Kidney (tissue), 22 donors: ENCODE data around the gene FCHO1. TPM values are rescaled to one million over a fixed set of nuclear protein-coding genes. Genes with fewer than 3 reads are reported as not detected.

ENCODE experiments used
- DNase-seq, 5 donors: peaks; one replicate each; pipeline ENCODE4 v3.0.0-alpha.2; 2013 to 2020
- FAIRE-seq: peaks from 2 replicates; lab custom pipeline; 2012; peaks lifted over from hg19 to GRCh38; lab: Jason Lieb, UNC
- H3K27ac ChIP-seq, 2 donors: one replicate each; pipeline ENCODE4 v1.7.0; 2013; ENCODE audit warnings: low read depth in 2 of 2, low read length in 2 of 2, inconsistent platforms in 1 of 2
- H3K27me3 ChIP-seq: one replicate; pipeline ENCODE4 v1.7.1; 2013; ENCODE audit warnings: low read length, inconsistent platforms; ENCODE audit not compliant: control insufficient read depth, insufficient read depth
- H3K36me3 ChIP-seq, 3 donors: one replicate each; pipeline versions ENCODE4 v1.7.0 to v1.7.1; 2013; ENCODE audit warnings: low read length in 3 of 3, control low read depth in 1 of 3, inconsistent platforms in 1 of 3; ENCODE audit not compliant: insufficient read depth in 3 of 3, control insufficient read depth in 2 of 3
- H3K4me1 ChIP-seq, 3 donors: one replicate each; pipeline versions ENCODE4 v1.7.0 to v1.7.1; 2013; ENCODE audit warnings: low read length in 3 of 3, inconsistent platforms in 1 of 3, low read depth in 1 of 3; ENCODE audit not compliant: control insufficient read depth in 2 of 3, insufficient read depth in 2 of 3
- H3K4me3 ChIP-seq, 3 donors: one replicate each; pipeline versions ENCODE4 v1.7.0 to v1.8.1; 2013; ENCODE audit warnings: low read length in 3 of 3, control low read depth in 1 of 3, inconsistent platforms in 1 of 3
- H3K9ac ChIP-seq, 3 donors: one replicate each; pipeline versions ENCODE4 v1.7.0 to v1.7.1; 2013; ENCODE audit warnings: low read length in 3 of 3, control low read depth in 1 of 3, inconsistent platforms in 1 of 3
- H3K9me3 ChIP-seq, 3 donors: one replicate each; pipeline versions ENCODE4 v1.7.0 to v1.7.1; 2013; ENCODE audit warnings: low read length in 3 of 3, control low read depth in 1 of 3, inconsistent platforms in 1 of 3; ENCODE audit not compliant: control insufficient read depth in 2 of 3, insufficient read depth in 1 of 3
- intact Hi-C: fragments of 100-400 bp; cut with DNase I; formaldehyde crosslinking; loops from one replicate; pipeline ENCODE4 v1.11.1; 2022
- long read RNA-seq, 10 donors: library from polyadenylated mRNA in 1 of 10; unstranded in 1 of 10; transcript quantifications; one replicate each; pipeline ENCODE4 v2.0.0 and lab custom pipeline, GENCODE V29; 2021 to 2026
- polyA plus RNA-seq: library from polyadenylated mRNA; stranded (reverse); fragments of 350-450 nt; fragmentation: Illumina TruSeq; extraction: RNeasy Lipid Tissue Mini Kit (QIAGEN cat#74804); gene quantifications from one replicate; pipeline ENCODE4 v1.2.3, GENCODE V29; 2014; ENCODE audit warnings: low read depth, low replicate concordance; ENCODE audit not compliant: insufficient read depth
- total RNA-seq: library from RNA; stranded (reverse); fragmentation: NEBNext Ultra II Directional; extraction: Animal tissue kit (Norgen Biotek cat#: 25700); gene quantifications from one replicate; pipeline ENCODE4 v1.2.1, GENCODE V29; 2021
- TF ChIP-seq, protein P1 (sequence below): IDR thresholded peaks from 3 replicates; pipeline ENCODE4 v1.5.1; 2012; ENCODE audit warnings: mild to moderate bottlenecking, moderate library complexity, borderline replicate concordance; ENCODE audit not compliant: insufficient read depth; ENCODE audit errors: extremely low read depth
- donor health status: control.
- donor health status: control.
- donor health status: control.
- donor health status: control.
- donor health status: control.
- donor health status: DM: yes; HTN: yes; CAD: no.
- donor health status: Normal renal cell carcinoma (clear cell type).

The FCHO1 gene, protein sequence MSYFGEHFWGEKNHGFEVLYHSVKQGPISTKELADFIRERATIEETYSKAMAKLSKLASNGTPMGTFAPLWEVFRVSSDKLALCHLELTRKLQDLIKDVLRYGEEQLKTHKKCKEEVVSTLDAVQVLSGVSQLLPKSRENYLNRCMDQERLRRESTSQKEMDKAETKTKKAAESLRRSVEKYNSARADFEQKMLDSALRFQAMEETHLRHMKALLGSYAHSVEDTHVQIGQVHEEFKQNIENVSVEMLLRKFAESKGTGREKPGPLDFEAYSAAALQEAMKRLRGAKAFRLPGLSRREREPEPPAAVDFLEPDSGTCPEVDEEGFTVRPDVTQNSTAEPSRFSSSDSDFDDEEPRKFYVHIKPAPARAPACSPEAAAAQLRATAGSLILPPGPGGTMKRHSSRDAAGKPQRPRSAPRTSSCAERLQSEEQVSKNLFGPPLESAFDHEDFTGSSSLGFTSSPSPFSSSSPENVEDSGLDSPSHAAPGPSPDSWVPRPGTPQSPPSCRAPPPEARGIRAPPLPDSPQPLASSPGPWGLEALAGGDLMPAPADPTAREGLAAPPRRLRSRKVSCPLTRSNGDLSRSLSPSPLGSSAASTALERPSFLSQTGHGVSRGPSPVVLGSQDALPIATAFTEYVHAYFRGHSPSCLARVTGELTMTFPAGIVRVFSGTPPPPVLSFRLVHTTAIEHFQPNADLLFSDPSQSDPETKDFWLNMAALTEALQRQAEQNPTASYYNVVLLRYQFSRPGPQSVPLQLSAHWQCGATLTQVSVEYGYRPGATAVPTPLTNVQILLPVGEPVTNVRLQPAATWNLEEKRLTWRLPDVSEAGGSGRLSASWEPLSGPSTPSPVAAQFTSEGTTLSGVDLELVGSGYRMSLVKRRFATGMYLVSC
- 5.9 TPM for total RNA-seq
- polyA plus RNA-seq = 0.52 TPM
- long read RNA-seq, donor 1 = 0 reads
- long read RNA-seq, donor 2 = 0 reads
- long read RNA-seq, donor 3 = 0 reads
- long read RNA-seq, donor 4 = 0 reads
- long read RNA-seq, donor 5 = 0 reads
- long read RNA-seq, donor 6, partial matches to known transcripts = 0 of 1 reads
- long read RNA-seq, donor 6, other reads (novel, unspliced or antisense) = 0 of 1 reads
- long read RNA-seq, donor 7, partial matches to known transcripts = 2 of 3 reads
- long read RNA-seq, donor 7, other reads (novel, unspliced or antisense) = 1 of 3 reads
- long read RNA-seq, donor 8 = 0 reads
- long read RNA-seq, donor 9, partial matches to known transcripts = 0 of 1 reads
- long read RNA-seq, donor 9, other reads (novel, unspliced or antisense) = 0 of 1 reads
- long read RNA-seq, donor 10 = 0 reads

DNA sequence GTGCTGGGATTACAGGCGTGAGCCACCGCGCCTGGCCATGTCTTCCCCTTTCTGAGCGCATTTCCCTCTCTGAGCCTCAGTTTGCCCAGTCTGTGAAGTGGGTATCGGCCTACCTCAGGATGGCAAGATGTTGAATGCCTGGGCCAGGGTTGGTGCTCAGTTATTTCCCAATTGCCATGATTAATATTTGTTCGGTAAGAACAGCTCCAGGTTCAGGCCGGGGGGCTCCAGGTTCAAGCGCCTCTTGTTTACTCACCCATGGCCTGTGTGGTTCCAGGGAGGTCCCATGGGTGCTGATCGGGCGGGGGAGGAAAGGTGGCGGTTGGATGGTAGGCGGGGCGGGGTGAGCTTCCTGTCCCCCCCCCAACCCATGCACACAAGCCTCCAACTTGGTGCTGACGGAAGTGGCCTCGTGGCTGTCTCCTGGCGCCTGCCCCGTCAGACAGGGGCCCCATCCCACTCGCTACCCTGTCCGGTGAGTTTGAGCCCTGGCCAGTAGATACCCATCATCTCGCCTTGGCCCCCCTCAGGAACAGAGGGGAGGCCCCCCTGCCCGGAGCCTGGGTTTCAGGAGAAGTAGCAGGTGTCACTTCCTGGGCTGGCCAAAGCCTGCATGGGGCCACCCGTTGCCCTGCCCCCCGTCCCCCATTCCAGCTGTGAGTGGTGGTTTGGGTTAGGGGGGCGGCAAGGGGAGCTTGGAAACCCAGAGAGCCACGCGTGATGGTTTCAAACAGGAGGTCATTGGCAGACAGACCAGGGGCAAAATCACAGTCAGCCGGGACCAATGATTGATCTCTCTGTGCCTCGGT lies at the start of gene FCHO1:
Gene FCHO1 (plus strand): TSS at position 375 of the 809 bp plus-strand sequence. CDS start 3,688 bp downstream, outside the sequence.
- no peaks in the 10 kb centered on the region for H3K36me3 ChIP-seq
- TF ChIP-seq, protein P1, sequence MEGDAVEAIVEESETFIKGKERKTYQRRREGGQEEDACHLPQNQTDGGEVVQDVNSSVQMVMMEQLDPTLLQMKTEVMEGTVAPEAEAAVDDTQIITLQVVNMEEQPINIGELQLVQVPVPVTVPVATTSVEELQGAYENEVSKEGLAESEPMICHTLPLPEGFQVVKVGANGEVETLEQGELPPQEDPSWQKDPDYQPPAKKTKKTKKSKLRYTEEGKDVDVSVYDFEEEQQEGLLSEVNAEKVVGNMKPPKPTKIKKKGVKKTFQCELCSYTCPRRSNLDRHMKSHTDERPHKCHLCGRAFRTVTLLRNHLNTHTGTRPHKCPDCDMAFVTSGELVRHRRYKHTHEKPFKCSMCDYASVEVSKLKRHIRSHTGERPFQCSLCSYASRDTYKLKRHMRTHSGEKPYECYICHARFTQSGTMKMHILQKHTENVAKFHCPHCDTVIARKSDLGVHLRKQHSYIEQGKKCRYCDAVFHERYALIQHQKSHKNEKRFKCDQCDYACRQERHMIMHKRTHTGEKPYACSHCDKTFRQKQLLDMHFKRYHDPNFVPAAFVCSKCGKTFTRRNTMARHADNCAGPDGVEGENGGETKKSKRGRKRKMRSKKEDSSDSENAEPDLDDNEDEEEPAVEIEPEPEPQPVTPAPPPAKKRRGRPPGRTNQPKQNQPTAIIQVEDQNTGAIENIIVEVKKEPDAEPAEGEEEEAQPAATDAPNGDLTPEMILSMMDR = no peak
- no peaks in the 10 kb centered on the region for H3K4me1 ChIP-seq
- intact Hi-C loops = no loop called here
- no peaks in the 10 kb centered on the region for H3K9me3 ChIP-seq
- no peaks in the 10 kb centered on the region for H3K27me3 ChIP-seq
- no peak within 1 kb of the TSS for H3K4me3 ChIP-seq
- H3K27ac ChIP-seq = no peak within 1 kb of the TSS
- DNase-seq (peak in 1 of 5 donors; percentile 84), FAIRE-seq (no peak)
- H3K9ac ChIP-seq = no peak within 1 kb of the TSS

DNA sequence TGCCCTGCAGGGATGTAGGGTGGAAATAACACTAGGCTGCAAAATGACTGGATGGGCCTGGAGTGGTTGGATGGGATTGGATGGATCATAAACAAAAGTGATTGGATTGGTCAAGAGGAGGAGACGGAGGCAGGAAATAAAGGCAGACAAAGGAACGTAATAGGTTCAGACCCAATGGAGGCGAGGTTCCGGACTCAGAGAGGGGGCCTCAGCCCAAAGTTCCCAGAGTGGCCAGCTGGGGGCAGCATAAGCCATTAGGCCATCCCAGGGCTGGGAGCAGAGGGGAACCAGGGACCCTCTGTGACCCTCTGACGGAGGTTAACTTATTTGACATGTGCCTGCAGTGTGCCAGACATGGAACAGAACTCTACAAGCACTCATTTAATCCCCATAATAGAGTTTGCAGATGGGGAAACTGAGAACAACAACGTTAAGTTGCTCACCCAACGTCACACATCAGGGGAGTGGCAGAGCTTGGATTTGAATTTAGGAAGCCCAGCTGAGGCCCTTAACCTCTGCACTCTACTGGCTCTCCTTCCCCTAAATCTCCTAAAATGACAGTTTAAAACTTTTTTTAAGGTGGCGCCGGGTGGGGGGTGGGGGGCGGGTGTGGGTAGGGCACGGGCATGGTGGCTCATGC lies 47.3 kb upstream of the FCHO1 start:
- peak in 1 of 5 donors; percentile 29 for DNase-seq
- no peaks in the 10 kb centered on the region for H3K4me1 ChIP-seq
- no peaks in the 10 kb centered on the region for H3K27me3 ChIP-seq
- intact Hi-C loops = no loop called here
- no peak for FAIRE-seq
- no peak overlapping the region for H3K27ac ChIP-seq
- TF ChIP-seq, protein P1 = peak; percentile 59
- no peak overlapping the region for H3K9ac ChIP-seq
- H3K9me3 ChIP-seq = no peaks in the 10 kb centered on the region
- H3K4me3 ChIP-seq = no peak overlapping the region
- H3K36me3 ChIP-seq = no peaks in the 10 kb centered on the region

DNA sequence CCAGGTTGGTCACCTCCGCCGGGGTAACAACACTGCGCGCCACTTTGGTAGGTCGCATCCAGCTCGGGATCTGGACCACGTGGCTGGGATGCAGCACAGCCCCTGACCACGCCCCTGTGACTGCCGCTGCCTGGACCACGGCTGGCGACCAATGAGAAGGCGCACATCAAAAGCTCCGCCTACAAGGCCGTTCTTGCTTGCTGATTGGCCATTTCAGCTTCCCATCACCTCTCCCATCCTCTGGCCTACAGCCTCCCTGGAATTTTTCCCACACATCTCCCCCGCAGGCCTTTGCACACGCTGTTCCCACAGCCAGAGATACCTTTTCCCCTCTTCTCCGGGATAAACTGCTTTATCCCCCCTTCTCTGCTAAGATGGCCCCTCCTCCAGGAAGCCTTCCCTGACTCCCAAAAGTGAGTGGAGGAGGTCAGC lies 44.5 kb upstream of the FCHO1 start:
- no peaks in the 10 kb centered on the region for H3K36me3 ChIP-seq
- no peak for FAIRE-seq
- no peaks in the 10 kb centered on the region for H3K27me3 ChIP-seq
- TF ChIP-seq, protein P1 = no peak
- H3K9me3 ChIP-seq = no peaks in the 10 kb centered on the region
- H3K27ac ChIP-seq = no peak overlapping the region
- peak in 3 of 5 donors; percentile 21 to 56 (median 55) for DNase-seq
- H3K9ac ChIP-seq = no peak overlapping the region
- no peak overlapping the region for H3K4me3 ChIP-seq
- H3K4me1 ChIP-seq = no peaks in the 10 kb centered on the region
- intact Hi-C loops = no loop called here
